COLO829 (cell line): ENCODE measurements around the gene SLMAP.

Experiments
- DNase-seq: peaks from one replicate; pipeline ENCODE4 v3.0.0; 2012; ENCODE audit warnings: low spot score

The SLMAP gene

GRCh38 chr3:57749542-57749941 is 6.6 kb upstream of the SLMAP start:
- DNase-seq, result no peak

- no peak for DNase-seq
These were observed 3.8 kb upstream of the SLMAP start for GRCh38 chr3:57752307-57752706.

GRCh38 chr3:57753016-57753415 is 3.1 kb upstream of the SLMAP start:
- no peak for DNase-seq

GRCh38 chr3:57755368-57755675 is 787 bp upstream of the SLMAP start:
- DNase-seq, result no peak

- DNase-seq, result no peak
These were observed 656 bp downstream of the SLMAP start for GRCh38 chr3:57756528-57757401.

GRCh38 chr3:57757642-57758297 is 1.7 kb downstream of the SLMAP start:
- DNase-seq, result peak; percentile 57

GRCh38 chr3:57758686-57759085 is 2.6 kb downstream of the SLMAP start:
- no peak for DNase-seq

GRCh38 chr3:57764794-57765193 is 8.7 kb downstream of the SLMAP start:
- DNase-seq, result no peak

- no peak for DNase-seq
These were observed 12.5 kb downstream of the SLMAP start for GRCh38 chr3:57768595-57768994.

GRCh38 chr3:57770009-57770827 is 14.1 kb downstream of the SLMAP start:
- DNase-seq, result no peak

GRCh38 chr3:57772251-57772650 is 16.1 kb downstream of the SLMAP start:
- no peak for DNase-seq

- no peak for DNase-seq
These were observed 21.7 kb downstream of the SLMAP start for GRCh38 chr3:57777774-57778173.

- no peak for DNase-seq
These were observed 22.4 kb downstream of the SLMAP start for GRCh38 chr3:57778494-57778893.

GRCh38 chr3:57779666-57780065 is 23.6 kb downstream of the SLMAP start:
- no peak for DNase-seq

- DNase-seq, result no peak
These were observed 27.3 kb downstream of the SLMAP start for GRCh38 chr3:57783186-57784088.

- DNase-seq, result no peak
These were observed 28.1 kb downstream of the SLMAP start for GRCh38 chr3:57784089-57784735.

- DNase-seq, result no peak
These were observed 29.3 kb downstream of the SLMAP start for GRCh38 chr3:57785446-57785845.

GRCh38 chr3:57787867-57788623 is 31.9 kb downstream of the SLMAP start:
- DNase-seq, result no peak

GRCh38 chr3:57788624-57789018 is 32.5 kb downstream of the SLMAP start:
- DNase-seq, result no peak

- peak; percentile 45 for DNase-seq
These were observed 35.1 kb downstream of the SLMAP start for GRCh38 chr3:57791245-57791644.

GRCh38 chr3:57792198-57792597 is 36.1 kb downstream of the SLMAP start:
- DNase-seq, result no peak
